ENCODE measurements around the gene RAB36.

Gene RAB36

DNA sequence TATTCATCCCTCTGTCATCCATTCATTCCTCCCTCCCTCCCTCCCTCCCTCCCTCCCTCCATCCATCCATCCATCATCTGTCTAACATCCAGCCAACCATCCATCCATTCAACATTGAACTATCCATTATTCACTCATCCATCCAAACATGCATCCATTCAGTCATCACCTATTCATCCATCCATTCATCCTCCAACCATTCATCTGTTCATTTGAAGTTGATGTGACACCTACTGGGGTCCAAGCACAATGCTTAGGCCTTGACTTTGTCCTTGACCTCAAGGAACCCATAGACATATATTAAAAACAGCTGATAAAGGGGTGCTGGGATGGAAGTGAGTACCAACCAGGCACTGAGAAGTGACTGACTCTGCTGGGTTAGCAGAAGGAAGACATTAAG, 61.6 kb downstream of the RAB36 start:
- DNase-seq (ENCODE audit: low spot score) = no peak

GRCh38 chr22:23207729-23208393, 62.6 kb downstream of the RAB36 start:
- no peak for DNase-seq (ENCODE audit: low spot score)

DNA sequence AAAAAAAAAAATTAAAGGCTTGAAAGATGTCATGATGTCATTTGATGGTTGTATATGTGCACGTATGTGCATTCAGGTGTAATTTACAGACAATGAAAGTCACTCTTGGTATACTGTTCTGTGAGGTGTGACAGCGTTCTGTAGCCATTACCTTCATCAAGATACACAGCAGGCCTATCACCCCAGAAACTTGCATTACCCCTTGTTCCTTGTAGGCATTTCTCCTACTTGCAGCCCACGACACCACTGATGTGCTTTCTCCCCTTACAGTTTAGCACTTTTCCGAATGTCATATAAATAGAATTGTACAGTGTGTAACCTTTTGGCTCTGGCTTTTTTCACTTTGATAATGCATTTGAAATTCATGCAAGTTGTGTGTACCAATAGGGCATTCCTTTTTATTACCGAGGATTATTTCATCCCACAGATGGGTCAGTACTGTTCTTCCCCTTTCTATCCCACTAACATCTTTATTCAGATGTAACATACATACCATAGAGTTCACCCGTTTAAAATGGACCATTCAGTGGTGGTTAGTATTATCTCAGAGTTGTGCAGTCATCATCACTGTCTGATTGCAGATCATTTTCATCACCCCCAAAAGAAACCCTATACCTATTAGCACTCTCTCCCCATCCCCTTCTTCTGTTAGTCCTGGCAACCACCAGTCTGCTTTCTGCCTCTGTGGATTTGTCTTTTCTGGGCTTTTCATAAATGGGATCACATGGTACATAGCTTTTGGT, 65.3 kb downstream of the RAB36 start:
- DNase-seq (ENCODE audit: low spot score) = no peak

- no peak for DNase-seq (ENCODE audit: low spot score)
Observed at GRCh38 chr22:23211622-23212021, 66.3 kb downstream of the RAB36 start.

DNA sequence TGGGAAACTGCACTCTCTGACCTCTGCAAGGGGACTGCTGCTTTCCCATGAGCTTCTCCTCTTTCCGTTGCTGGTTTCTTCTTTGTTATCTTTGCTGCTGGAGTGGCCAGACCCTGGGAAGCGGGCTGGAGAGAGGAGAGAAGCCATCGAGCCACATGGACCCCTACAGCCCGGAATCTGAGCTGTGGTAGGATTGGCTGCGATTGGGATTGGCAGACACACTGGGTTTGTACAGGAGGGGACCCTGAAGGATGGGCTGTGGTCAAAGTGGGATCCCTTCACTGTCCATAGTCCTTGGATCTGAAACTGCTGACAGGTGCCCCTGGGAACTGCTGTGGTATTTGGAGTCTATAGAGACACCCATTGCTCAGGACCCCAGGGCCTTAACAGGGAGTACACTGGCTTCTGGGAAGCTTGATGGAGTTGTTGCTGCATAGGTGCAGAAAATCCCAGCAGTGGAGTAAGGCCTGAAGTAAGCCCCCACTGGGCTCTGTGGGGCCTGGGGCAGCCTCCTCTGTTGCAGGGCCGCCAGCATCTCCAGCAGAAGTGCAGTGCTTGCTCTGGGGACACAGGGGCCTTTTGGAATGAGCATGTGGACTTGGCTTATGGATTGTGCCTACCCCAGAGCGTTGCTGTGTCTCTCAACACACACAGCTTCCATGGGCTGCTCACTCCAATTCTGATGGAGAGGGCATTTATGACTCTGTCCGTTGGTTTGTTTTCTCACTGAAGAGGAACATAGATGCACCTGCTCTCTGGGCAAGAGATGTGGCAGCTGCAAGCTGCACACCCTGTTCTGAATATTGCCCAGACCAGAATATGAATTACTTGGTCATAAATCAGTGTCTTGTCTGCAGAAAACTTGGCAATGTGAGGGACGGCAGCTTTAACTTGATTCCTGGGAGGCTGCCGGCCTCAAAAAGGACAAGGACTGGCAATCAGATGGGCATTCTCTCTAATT, 67.1 kb downstream of the RAB36 start:
- DNase-seq (ENCODE audit: low spot score) = no peak

GRCh38 chr22:23213022-23213555, 67.8 kb downstream of the RAB36 start:
- DNase-seq (ENCODE audit: low spot score) = no peak

DNA sequence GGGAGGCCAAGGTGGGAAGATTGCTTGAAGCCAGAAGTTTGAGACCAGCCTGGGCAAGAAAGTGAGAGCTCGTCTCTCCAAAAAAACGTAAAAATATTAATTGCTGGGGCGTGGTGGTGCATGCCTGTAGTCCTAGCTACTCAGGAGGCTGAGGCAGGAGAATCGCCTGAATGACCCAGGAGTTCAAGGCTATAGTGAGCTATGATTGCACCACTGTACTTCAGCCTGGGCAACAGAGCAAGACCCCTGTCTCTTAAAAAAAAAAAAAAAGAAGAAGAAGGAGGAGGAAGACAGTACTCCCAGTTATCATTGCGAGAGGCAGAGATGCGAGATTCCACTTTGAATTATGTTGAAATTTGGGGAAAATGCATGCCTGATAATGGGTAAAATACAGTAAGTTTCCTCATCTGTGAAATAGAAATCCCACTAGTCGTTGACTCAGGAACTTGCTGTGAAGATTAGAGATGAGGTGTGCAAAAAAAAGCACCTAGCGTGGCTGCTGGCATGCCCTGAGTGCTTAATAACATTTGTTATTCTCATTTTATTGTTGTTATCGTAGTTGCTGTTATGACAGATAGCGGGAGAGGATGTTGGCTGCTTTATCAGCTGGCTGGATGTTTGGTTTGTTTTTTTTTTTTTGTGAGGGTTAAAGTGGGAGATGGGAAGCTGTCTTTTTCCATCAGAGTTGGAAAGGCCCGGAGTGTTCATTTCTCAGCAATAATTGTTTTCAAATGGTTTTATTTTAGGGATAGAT, 68.5 kb downstream of the RAB36 start:
- DNase-seq (ENCODE audit: low spot score) = no peak

Measured in AG08395 (cell line).